GM23338 (cell line): ENCODE data around the gene CCL23. TPM values are rescaled to one million over a fixed set of nuclear protein-coding genes. Genes with fewer than 3 reads are reported as not detected.

Source experiments
- ATAC-seq: fragments of 200-7000 bp; cut with Tn5 transposase; 3 replicates; pipeline ENCODE4 v1.9.1; 2020
- DNase-seq: peaks from one replicate; pipeline ENCODE4 v3.0.0-alpha.2; 2015; ENCODE audit warnings: low spot score
- H2AFZ ChIP-seq: fragments of 200-600 bp; sonication (generic); 2 replicates; pipeline ENCODE4 v1.8.0; 2016; ENCODE audit warnings: antibody characterized with exemption, mild to moderate bottlenecking, moderate library complexity
- H3F3A ChIP-seq: fragments of 200-600 bp; sonication (generic); replicated peaks from 2 replicates; pipeline ENCODE4 v1.8.0; 2017; ENCODE audit warnings: antibody characterized with exemption, mixed run types, low read depth
- H3K27ac ChIP-seq: fragments of 200-600 bp; sonication (generic); 2 replicates; pipeline ENCODE4 v1.6.1; 2016; ENCODE audit warnings: low read depth
- H3K27me3 ChIP-seq: fragments of 200-600 bp; sonication (generic); 2 replicates; pipeline ENCODE4 v1.8.0; 2016; ENCODE audit warnings: mild to moderate bottlenecking, mixed run types, moderate library complexity; ENCODE audit not compliant: insufficient read depth
- H3K36me3 ChIP-seq: fragments of 200-600 bp; sonication (generic); 2 replicates; pipeline ENCODE4 v1.8.0; 2016; ENCODE audit warnings: mild to moderate bottlenecking; ENCODE audit not compliant: insufficient read depth
- H3K4me1 ChIP-seq: fragments of 200-600 bp; sonication (generic); 2 replicates; pipeline ENCODE4 v1.8.0; 2016; ENCODE audit warnings: mild to moderate bottlenecking, moderate library complexity; ENCODE audit not compliant: insufficient read depth
- H3K4me2 ChIP-seq: fragments of 200-600 bp; sonication (generic); 2 replicates; pipeline ENCODE4 v1.7.1; 2017; ENCODE audit warnings: mixed run types
- H3K4me3 ChIP-seq: fragments of 200-600 bp; sonication (generic); 2 replicates; pipeline ENCODE4 v1.6.1; 2016; ENCODE audit warnings: mixed run types
- H3K79me2 ChIP-seq: fragments of 200-600 bp; sonication (generic); replicated peaks from 2 replicates; pipeline ENCODE4 v1.8.0; 2017; ENCODE audit warnings: mild to moderate bottlenecking; ENCODE audit not compliant: insufficient read depth
- H3K9me2 ChIP-seq: fragments of 200-600 bp; sonication (generic); 2 replicates; pipeline ENCODE4 v1.8.0; 2017; ENCODE audit not compliant: insufficient read depth
- H4K20me1 ChIP-seq: fragments of 200-600 bp; sonication (generic); replicated peaks from 2 replicates; pipeline ENCODE4 v1.8.0; 2017; ENCODE audit warnings: mild to moderate bottlenecking; ENCODE audit not compliant: insufficient read depth
- H3K27ac Mint-ChIP-seq: 2 replicates; pipeline ENCODE4 v1.8.0; 2020; ENCODE audit warnings: inconsistent platforms, mild to moderate bottlenecking, moderate library complexity, mixed read lengths
- H3K27me3 Mint-ChIP-seq: 3 replicates; pipeline ENCODE4 v1.8.0; 2022; ENCODE audit warnings: low read depth, mild to moderate bottlenecking, moderate library complexity, mixed read lengths, inconsistent platforms; ENCODE audit not compliant: insufficient read depth, poor library complexity
- H3K36me3 Mint-ChIP-seq: 3 replicates; pipeline ENCODE4 v1.8.0; 2021; ENCODE audit warnings: low read depth, mild to moderate bottlenecking, inconsistent platforms, moderate library complexity, mixed read lengths
- H3K4me1 Mint-ChIP-seq: 3 replicates; pipeline ENCODE4 v1.8.0; 2020; ENCODE audit warnings: mild to moderate bottlenecking, inconsistent platforms, mixed read lengths
- H3K4me3 Mint-ChIP-seq: 3 replicates; pipeline ENCODE4 v1.8.0; 2021; ENCODE audit warnings: moderate library complexity, mild to moderate bottlenecking, inconsistent platforms, mixed read lengths
- H3K9me3 Mint-ChIP-seq: 3 replicates; pipeline ENCODE4 v1.8.0; 2020; ENCODE audit warnings: moderate library complexity, mild to moderate bottlenecking, inconsistent platforms, mixed read lengths
- EZH2phosphoT487 ChIP-seq: fragments of 200-600 bp; sonication (generic); IDR thresholded peaks from one replicate; pipeline ENCODE4 v1.8.1; 2018; ENCODE audit warnings: antibody characterized with exemption; ENCODE audit not compliant: unreplicated experiment
- JUNB ChIP-seq: IDR thresholded peaks from one replicate; pipeline ENCODE4 v1.6.1; 2016; ENCODE audit warnings: antibody characterized with exemption; ENCODE audit not compliant: unreplicated experiment
- NANOG ChIP-seq: IDR thresholded peaks from 2 replicates; pipeline ENCODE4 v1.6.1; 2016; ENCODE audit warnings: antibody characterized with exemption, borderline replicate concordance
- STAT1 ChIP-seq: IDR thresholded peaks from one replicate; pipeline ENCODE4 v1.6.1; 2016; ENCODE audit warnings: antibody characterized with exemption; ENCODE audit not compliant: unreplicated experiment
- polyA plus RNA-seq: library from polyadenylated mRNA; unstranded; fragments of >200 nt; fragmentation: Nextera tagmentation; extraction: Ambion mirVana; gene quantifications from 2 replicates; pipeline ENCODE4 v1.2.1, GENCODE V29; 2016
- total RNA-seq: library from RNA; depleted of rRNA; stranded (reverse); fragments of >200 nt; shearing (Covaris generic); gene quantifications from 2 replicates; pipeline ENCODE4 v1.2.3, GENCODE V29; 2014
- TF ChIP-seq, protein P1 (sequence below): IDR thresholded peaks from one replicate; pipeline ENCODE4 v1.6.1; 2018; ENCODE audit warnings: antibody characterized with exemption; ENCODE audit not compliant: unreplicated experiment
- TF ChIP-seq, protein P2 (sequence below): IDR thresholded peaks from 2 replicates; pipeline ENCODE4 v1.6.1; 2016; ENCODE audit warnings: antibody characterized with exemption
- TF ChIP-seq, protein P3 (sequence below), 2 experiments: fragments of 200-600 bp in 1 of 2; sonication (generic) in 1 of 2; conservative IDR thresholded peaks; 2 replicates each; pipeline versions ENCODE4 v1.5.1 to v1.6.1; 2016 to 2017; ENCODE audit warnings: antibody characterized with exemption in 2 of 2, low read depth in 2 of 2, mild to moderate bottlenecking in 2 of 2, moderate library complexity in 1 of 2

Gene CCL23
- total and polyA plus RNA-seq, 2 experiments from 2014 or later: not detected

DNA sequence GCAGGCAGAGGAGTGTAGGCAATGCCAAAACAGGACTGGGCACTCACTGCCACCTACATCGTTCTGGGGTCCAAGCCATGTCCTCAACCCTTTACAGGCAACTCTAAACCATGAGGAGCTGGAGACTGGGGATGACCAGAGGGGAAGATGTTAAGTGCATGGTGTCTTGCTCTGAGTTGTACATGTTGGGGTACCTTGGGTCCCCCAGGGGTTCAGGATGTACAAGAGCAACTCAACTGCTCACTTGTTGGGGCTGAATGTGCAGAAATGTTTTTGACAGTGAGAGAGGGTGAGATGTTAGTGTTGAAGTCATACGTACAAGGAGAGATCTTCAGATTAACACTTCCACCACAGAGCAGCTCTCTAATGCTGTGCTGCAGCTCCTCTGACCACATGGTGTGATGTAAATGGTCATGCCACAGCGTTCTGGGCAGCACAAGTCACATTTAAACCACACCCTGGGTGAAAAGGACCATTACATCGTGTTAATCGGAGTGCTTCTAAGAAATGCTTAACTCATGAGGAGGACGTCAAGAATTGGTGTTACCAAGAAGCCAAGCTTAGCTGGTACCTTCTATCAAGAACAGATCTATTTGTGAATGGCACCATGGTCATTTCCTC lies 48.7 kb upstream of the CCL23 start:
- H3K9me3 Mint-ChIP-seq: no peaks in the 10 kb centered on the region; the same call in 2 of the 3 replicates
- no peak for DNase-seq
- H2AFZ ChIP-seq: no peak overlapping the region
- no peaks in the 10 kb centered on the region; the same call in 2 of the 3 replicates for H3K4me1 Mint-ChIP-seq
- H3K4me1 ChIP-seq: no peaks in the 10 kb centered on the region
- H3K4me3 ChIP-seq: no peak overlapping the region
- H3K36me3 ChIP-seq: no peaks in the 10 kb centered on the region
- no peak overlapping the region for H3K4me3 Mint-ChIP-seq
- no peaks in the 10 kb centered on the region for H3K27me3 ChIP-seq
- H3K79me2 ChIP-seq: no peaks in the 10 kb centered on the region
- TF ChIP-seq JUNB (no peak), NANOG (no peak), EZH2phosphoT487 (no peak), STAT1 (no peak)
- TF ChIP-seq, protein P1, sequence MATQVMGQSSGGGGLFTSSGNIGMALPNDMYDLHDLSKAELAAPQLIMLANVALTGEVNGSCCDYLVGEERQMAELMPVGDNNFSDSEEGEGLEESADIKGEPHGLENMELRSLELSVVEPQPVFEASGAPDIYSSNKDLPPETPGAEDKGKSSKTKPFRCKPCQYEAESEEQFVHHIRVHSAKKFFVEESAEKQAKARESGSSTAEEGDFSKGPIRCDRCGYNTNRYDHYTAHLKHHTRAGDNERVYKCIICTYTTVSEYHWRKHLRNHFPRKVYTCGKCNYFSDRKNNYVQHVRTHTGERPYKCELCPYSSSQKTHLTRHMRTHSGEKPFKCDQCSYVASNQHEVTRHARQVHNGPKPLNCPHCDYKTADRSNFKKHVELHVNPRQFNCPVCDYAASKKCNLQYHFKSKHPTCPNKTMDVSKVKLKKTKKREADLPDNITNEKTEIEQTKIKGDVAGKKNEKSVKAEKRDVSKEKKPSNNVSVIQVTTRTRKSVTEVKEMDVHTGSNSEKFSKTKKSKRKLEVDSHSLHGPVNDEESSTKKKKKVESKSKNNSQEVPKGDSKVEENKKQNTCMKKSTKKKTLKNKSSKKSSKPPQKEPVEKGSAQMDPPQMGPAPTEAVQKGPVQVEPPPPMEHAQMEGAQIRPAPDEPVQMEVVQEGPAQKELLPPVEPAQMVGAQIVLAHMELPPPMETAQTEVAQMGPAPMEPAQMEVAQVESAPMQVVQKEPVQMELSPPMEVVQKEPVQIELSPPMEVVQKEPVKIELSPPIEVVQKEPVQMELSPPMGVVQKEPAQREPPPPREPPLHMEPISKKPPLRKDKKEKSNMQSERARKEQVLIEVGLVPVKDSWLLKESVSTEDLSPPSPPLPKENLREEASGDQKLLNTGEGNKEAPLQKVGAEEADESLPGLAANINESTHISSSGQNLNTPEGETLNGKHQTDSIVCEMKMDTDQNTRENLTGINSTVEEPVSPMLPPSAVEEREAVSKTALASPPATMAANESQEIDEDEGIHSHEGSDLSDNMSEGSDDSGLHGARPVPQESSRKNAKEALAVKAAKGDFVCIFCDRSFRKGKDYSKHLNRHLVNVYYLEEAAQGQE: no peak
- TF ChIP-seq, protein P2, sequence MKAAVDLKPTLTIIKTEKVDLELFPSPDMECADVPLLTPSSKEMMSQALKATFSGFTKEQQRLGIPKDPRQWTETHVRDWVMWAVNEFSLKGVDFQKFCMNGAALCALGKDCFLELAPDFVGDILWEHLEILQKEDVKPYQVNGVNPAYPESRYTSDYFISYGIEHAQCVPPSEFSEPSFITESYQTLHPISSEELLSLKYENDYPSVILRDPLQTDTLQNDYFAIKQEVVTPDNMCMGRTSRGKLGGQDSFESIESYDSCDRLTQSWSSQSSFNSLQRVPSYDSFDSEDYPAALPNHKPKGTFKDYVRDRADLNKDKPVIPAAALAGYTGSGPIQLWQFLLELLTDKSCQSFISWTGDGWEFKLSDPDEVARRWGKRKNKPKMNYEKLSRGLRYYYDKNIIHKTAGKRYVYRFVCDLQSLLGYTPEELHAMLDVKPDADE: no peak
- TF ChIP-seq, protein P3, sequence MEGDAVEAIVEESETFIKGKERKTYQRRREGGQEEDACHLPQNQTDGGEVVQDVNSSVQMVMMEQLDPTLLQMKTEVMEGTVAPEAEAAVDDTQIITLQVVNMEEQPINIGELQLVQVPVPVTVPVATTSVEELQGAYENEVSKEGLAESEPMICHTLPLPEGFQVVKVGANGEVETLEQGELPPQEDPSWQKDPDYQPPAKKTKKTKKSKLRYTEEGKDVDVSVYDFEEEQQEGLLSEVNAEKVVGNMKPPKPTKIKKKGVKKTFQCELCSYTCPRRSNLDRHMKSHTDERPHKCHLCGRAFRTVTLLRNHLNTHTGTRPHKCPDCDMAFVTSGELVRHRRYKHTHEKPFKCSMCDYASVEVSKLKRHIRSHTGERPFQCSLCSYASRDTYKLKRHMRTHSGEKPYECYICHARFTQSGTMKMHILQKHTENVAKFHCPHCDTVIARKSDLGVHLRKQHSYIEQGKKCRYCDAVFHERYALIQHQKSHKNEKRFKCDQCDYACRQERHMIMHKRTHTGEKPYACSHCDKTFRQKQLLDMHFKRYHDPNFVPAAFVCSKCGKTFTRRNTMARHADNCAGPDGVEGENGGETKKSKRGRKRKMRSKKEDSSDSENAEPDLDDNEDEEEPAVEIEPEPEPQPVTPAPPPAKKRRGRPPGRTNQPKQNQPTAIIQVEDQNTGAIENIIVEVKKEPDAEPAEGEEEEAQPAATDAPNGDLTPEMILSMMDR (conservative IDR thresholded peaks at IDR 0.05; ENCODE audit: low read depth in 2 of 2): no peak
- H4K20me1 ChIP-seq: no peaks in the 10 kb centered on the region
- ATAC-seq: no peak
- H3K36me3 Mint-ChIP-seq: no peaks in the 10 kb centered on the region; the same call in 2 of the 3 replicates
- no peaks in the 10 kb centered on the region for H3K27me3 Mint-ChIP-seq
- no peak overlapping the region for H3K4me2 ChIP-seq
- H3K9me2 ChIP-seq: peaks cover 17% of the 10 kb centered on the region
- H3K27ac Mint-ChIP-seq: no peak overlapping the region
- H3K27ac ChIP-seq: no peak overlapping the region
- H3F3A ChIP-seq: no peaks in the 10 kb centered on the region
